HEK293T (cell line): Measurements from ENCODE around the gene CYTH3.
"Not testable (repeated sequence)": the region's sequence is repeated elsewhere in the genome, so short reads cannot be mapped to it uniquely, and the experiment has no call there.

Experiments used
- CTCF ChIA-PET: fragments of 350-600 bp; formaldehyde crosslinking; extraction: SDS; loops from one replicate; lab custom pipeline; 2021; ENCODE audit warnings: antibody characterized with exemption, inconsistent platforms; lab: Yijun Ruan, JAX
- POLR2A ChIA-PET: fragments of 350-600 bp; formaldehyde crosslinking; extraction: SDS; loops from one replicate; lab custom pipeline; 2020; ENCODE audit warnings: antibody characterized with exemption, inconsistent platforms; lab: Yijun Ruan, JAX
- DNase-seq: peaks from one replicate; pipeline ENCODE4 v3.0.0; 2012; ENCODE audit warnings: mixed read lengths; ENCODE audit errors: extremely low spot score
- ARNT ChIP-seq: fragments of 450-650 bp; IDR thresholded peaks from 2 replicates; pipeline ENCODE4 v1.6.1; 2017; ENCODE audit warnings: mild to moderate bottlenecking
- BHLHE40 ChIP-seq: fragments of 450-650 bp; IDR thresholded peaks from 2 replicates; pipeline ENCODE4 v1.6.1; 2016; ENCODE audit warnings: mild to moderate bottlenecking, moderate library complexity, borderline replicate concordance
- CTBP1 ChIP-seq: fragments of 450-650 bp; IDR thresholded peaks from 2 replicates; pipeline ENCODE4 v1.6.1; 2016; ENCODE audit warnings: borderline replicate concordance
- ELF4 ChIP-seq: fragments of 450-650 bp; IDR thresholded peaks from 2 replicates; pipeline ENCODE4 v1.6.1; 2017; ENCODE audit warnings: antibody characterized with exemption
- FOXA1 ChIP-seq: fragments of 450-650 bp; IDR thresholded peaks from 2 replicates; pipeline ENCODE4 v1.6.1; 2016; ENCODE audit warnings: mild to moderate bottlenecking
- FOXK2 ChIP-seq: fragments of 450-650 bp; IDR thresholded peaks from 2 replicates; pipeline ENCODE4 v1.6.1; 2016; ENCODE audit warnings: mild to moderate bottlenecking
- FOXM1 ChIP-seq: fragments of 450-650 bp; IDR thresholded peaks from 2 replicates; pipeline ENCODE4 v1.6.1; 2017; ENCODE audit warnings: mild to moderate bottlenecking, borderline replicate concordance
- HDGF ChIP-seq: fragments of 450-650 bp; IDR thresholded peaks from 2 replicates; pipeline ENCODE4 v1.6.1; 2017; ENCODE audit warnings: antibody characterized with exemption, borderline replicate concordance
- L3MBTL2 ChIP-seq: fragments of 450-650 bp; conservative IDR thresholded peaks from 2 replicates; pipeline ENCODE4 v1.6.1; 2016; ENCODE audit warnings: mild to moderate bottlenecking
- LEF1 ChIP-seq: fragments of 450-650 bp; IDR thresholded peaks from 2 replicates; pipeline ENCODE4 v1.6.1; 2017; ENCODE audit warnings: mild to moderate bottlenecking, borderline replicate concordance
- NFRKB ChIP-seq: fragments of 450-650 bp; IDR thresholded peaks from 2 replicates; pipeline ENCODE4 v1.6.1; 2016; ENCODE audit warnings: mild to moderate bottlenecking, moderate library complexity
- PKNOX1 ChIP-seq: fragments of 450-650 bp; IDR thresholded peaks from 2 replicates; pipeline ENCODE4 v1.6.1; 2016
- SP1 ChIP-seq: fragments of 450-650 bp; IDR thresholded peaks from 2 replicates; pipeline ENCODE4 v1.6.1; 2017
- SUZ12 ChIP-seq: fragments of 450-650 bp; IDR thresholded peaks from 2 replicates; pipeline ENCODE4 v1.6.1; 2016; ENCODE audit warnings: mild to moderate bottlenecking
- TARDBP ChIP-seq: fragments of 450-650 bp; IDR thresholded peaks from 2 replicates; pipeline ENCODE4 v1.6.1; 2016
- ZNF384 ChIP-seq: fragments of 450-650 bp; IDR thresholded peaks from 2 replicates; pipeline ENCODE4 v1.6.1; 2016

Gene CYTH3

GRCh38 chr7:6307762-6308161 is 35.3 kb upstream of the CYTH3 start:
- ChIA-PET POLR2A (no interaction called here), CTCF (no interaction called here)
- no peak for TF ChIP-seq FOXA1
- no peak for TF ChIP-seq ARNT
- no peak for TF ChIP-seq CTBP1
- TF ChIP-seq NFRKB = no peak
- no peak for TF ChIP-seq ELF4
- TF ChIP-seq SP1 = no peak
- no peak for TF ChIP-seq ZNF384
- no peak for TF ChIP-seq FOXK2
- no peak for TF ChIP-seq L3MBTL2
- TF ChIP-seq PKNOX1 = no peak
- no peak for TF ChIP-seq LEF1
- no peak for TF ChIP-seq BHLHE40
- no peak for TF ChIP-seq SUZ12
- no peak for TF ChIP-seq HDGF
- TF ChIP-seq FOXM1 = no peak
- DNase-seq = no peak

- DNase-seq = no peak
- TF ChIP-seq NFRKB = no peak
- CTCF ChIA-PET = interaction anchor here (0.9 kb wide), 1 partner anchor 142 kb away, joined by 8 read pairs; no protein-coding TSS in a partner anchor
- POLR2A ChIA-PET = no interaction called here
Measured at GRCh38 chr7:6306471-6306870, 34.0 kb upstream of the CYTH3 start.

GRCh38 chr7:6305330-6305729 is 32.9 kb upstream of the CYTH3 start:
- POLR2A ChIA-PET = no interaction called here

GRCh38 chr7:6301446-6301845 is 29.0 kb upstream of the CYTH3 start:
- CTCF ChIA-PET, POLR2A ChIA-PET, DNase-seq: not testable (repeated sequence)

More at GRCh38 chr7:6305330-6305729, 32.9 kb upstream of the CYTH3 start:
- no peak for TF ChIP-seq BHLHE40
- TF ChIP-seq PKNOX1 = no peak
- TF ChIP-seq ELF4 = no peak
- no peak for TF ChIP-seq FOXA1
- TF ChIP-seq L3MBTL2 = no peak
- TF ChIP-seq TARDBP = no peak
- no peak for TF ChIP-seq HDGF
- no peak for TF ChIP-seq ZNF384
- TF ChIP-seq CTBP1 = no peak
- no peak for TF ChIP-seq FOXK2
- no peak for TF ChIP-seq SP1
- TF ChIP-seq ARNT = no peak
- TF ChIP-seq NFRKB = no peak
- no peak for DNase-seq
- CTCF ChIA-PET = interaction anchor here (0.6 to 1.0 kb wide), 2 partner anchors 12 to 145 kb away, joined by 3 to 4 read pairs; no protein-coding TSS in a partner anchor

- POLR2A ChIA-PET = no interaction called here
- CTCF ChIA-PET = interaction anchor here (0.6 kb wide), 1 partner anchor 35 kb away, joined by 3 read pairs; no protein-coding TSS in a partner anchor
- TF ChIP-seq LEF1 = no peak
- no peak for TF ChIP-seq FOXK2
- TF ChIP-seq FOXM1 = no peak
- TF ChIP-seq ARNT = no peak
- no peak for TF ChIP-seq SUZ12
- TF ChIP-seq SP1 = no peak
- TF ChIP-seq ELF4 = no peak
- TF ChIP-seq TARDBP = no peak
- TF ChIP-seq HDGF = no peak
- TF ChIP-seq CTBP1 = no peak
- TF ChIP-seq PKNOX1 = no peak
- TF ChIP-seq FOXA1 = no peak
- TF ChIP-seq ZNF384 = no peak
- no peak for TF ChIP-seq BHLHE40
- TF ChIP-seq L3MBTL2 = no peak
- no peak for TF ChIP-seq NFRKB
- DNase-seq = no peak
Measured at GRCh38 chr7:6299774-6300173, 27.4 kb upstream of the CYTH3 start.

- TF ChIP-seq BHLHE40 = no peak
- no peak for TF ChIP-seq HDGF
- TF ChIP-seq L3MBTL2 = no peak
- no peak for TF ChIP-seq SP1
- no peak for TF ChIP-seq FOXK2
- no peak for TF ChIP-seq TARDBP
- no peak for TF ChIP-seq CTBP1
- TF ChIP-seq ZNF384 = no peak
- TF ChIP-seq FOXA1 = no peak
- TF ChIP-seq LEF1 = no peak
- no peak for TF ChIP-seq SUZ12
- TF ChIP-seq ARNT = no peak
- TF ChIP-seq PKNOX1 = no peak
- TF ChIP-seq NFRKB = no peak
- TF ChIP-seq FOXM1 = no peak
- TF ChIP-seq ELF4 = no peak
- no peak for DNase-seq
- ChIA-PET POLR2A (interaction anchor here (1.0 kb wide), 1 partner anchor 8 kb away, joined by 3 read pairs; no protein-coding TSS in a partner anchor), CTCF (no interaction called here)
Measured at GRCh38 chr7:6294839-6295238, 22.4 kb upstream of the CYTH3 start.
